ENCODE measurements around the gene STAG1. TPM values are rescaled to one million over a fixed set of nuclear protein-coding genes. Genes with fewer than 3 reads are reported as not detected.

Gene STAG1
- total RNA-seq, 1 experiment from 2014 or later, result 12.6 TPM

GRCh38 chr3:136305879-136306278, 446.3 kb downstream of the STAG1 start:
- Histone ChIP-seq H3K9ac (ENCODE audit: low read length) (no peak overlapping the region), H3K27ac (ENCODE audit: low read length) (no peak overlapping the region), H3K9me3 (ENCODE audit: low read length) (no peaks in the 10 kb centered on the region), H2AFZ (ENCODE audit: low read length) (no peak overlapping the region), H3K27me3 (ENCODE audit: low read length) (no peaks in the 10 kb centered on the region), H3K79me2 (ENCODE audit: low read length) (peaks cover 6% of the 10 kb centered on the region), H3K4me1 (ENCODE audit: low read length) (peaks cover 3% of the 10 kb centered on the region; the same call in 1 of the 2 replicates), H4K20me1 (ENCODE audit: insufficient read depth, low read depth, low read length) (no peaks in the 10 kb centered on the region), H3K4me3 (ENCODE audit: low read length) (no peak overlapping the region), H3K9me2 (replicated peaks; ENCODE audit: insufficient read depth, low read length) (no peaks in the 10 kb centered on the region), H3K36me3 (ENCODE audit: insufficient read depth, low read length) (peaks cover 3% of the 10 kb centered on the region; the same call in 1 of the 2 replicates), H3K4me2 (ENCODE audit: low read depth, low read length, poor library complexity, severe bottlenecking) (no peak overlapping the region)
- DNase-seq, result peak; percentile 84

- no peak overlapping the region for H2AFZ ChIP-seq (ENCODE audit: low read length)
Measured at GRCh38 chr3:136300444-136300843, 451.7 kb downstream of the STAG1 start.

GRCh38 chr3:136297826-136298225, 454.4 kb downstream of the STAG1 start:
- H3K27me3 ChIP-seq (ENCODE audit: low read length), result no peaks in the 10 kb centered on the region
- H3K4me1 ChIP-seq (ENCODE audit: low read length), result no peaks in the 10 kb centered on the region
- no peak overlapping the region for H2AFZ ChIP-seq (ENCODE audit: low read length)
- H3K9me3 ChIP-seq (ENCODE audit: low read length), result no peaks in the 10 kb centered on the region
- DNase-seq, result no peak
- H3K4me3 ChIP-seq (ENCODE audit: low read length), result no peak overlapping the region
- no peak overlapping the region for H3K9ac ChIP-seq (ENCODE audit: low read length)
- H4K20me1 ChIP-seq (ENCODE audit: insufficient read depth, low read depth, low read length), result no peaks in the 10 kb centered on the region
- no peak overlapping the region for H3K27ac ChIP-seq (ENCODE audit: low read length)
- H3K9me2 ChIP-seq (replicated peaks; ENCODE audit: insufficient read depth, low read length), result no peaks in the 10 kb centered on the region
- no peaks in the 10 kb centered on the region for H3K79me2 ChIP-seq (ENCODE audit: low read length)
- H3K36me3 ChIP-seq (ENCODE audit: insufficient read depth, low read length), result peaks cover 41% of the 10 kb centered on the region
- no peak overlapping the region for H3K4me2 ChIP-seq (ENCODE audit: low read depth, low read length, poor library complexity, severe bottlenecking)

More at GRCh38 chr3:136300444-136300843, 451.7 kb downstream of the STAG1 start:
- H3K4me1 ChIP-seq (ENCODE audit: low read length), result no peaks in the 10 kb centered on the region; the same call in 1 of the 2 replicates
- H3K27ac ChIP-seq (ENCODE audit: low read length), result no peak overlapping the region
- DNase-seq, result no peak
- H3K9me3 ChIP-seq (ENCODE audit: low read length), result no peaks in the 10 kb centered on the region
- no peak overlapping the region for H3K4me3 ChIP-seq (ENCODE audit: low read length)
- no peak overlapping the region for H3K9ac ChIP-seq (ENCODE audit: low read length)
- H3K79me2 ChIP-seq (ENCODE audit: low read length), result no peaks in the 10 kb centered on the region
- no peaks in the 10 kb centered on the region for H3K9me2 ChIP-seq (replicated peaks; ENCODE audit: insufficient read depth, low read length)
- no peaks in the 10 kb centered on the region for H3K27me3 ChIP-seq (ENCODE audit: low read length)
- no peak overlapping the region for H3K4me2 ChIP-seq (ENCODE audit: low read depth, low read length, poor library complexity, severe bottlenecking)
- peaks cover 34% of the 10 kb centered on the region for H3K36me3 ChIP-seq (ENCODE audit: insufficient read depth, low read length)
- no peaks in the 10 kb centered on the region for H4K20me1 ChIP-seq (ENCODE audit: insufficient read depth, low read depth, low read length)

GRCh38 chr3:136296960-136297359, 455.2 kb downstream of the STAG1 start:
- no peak for DNase-seq
- no peak overlapping the region for H3K4me2 ChIP-seq (ENCODE audit: low read depth, low read length, poor library complexity, severe bottlenecking)
- H4K20me1 ChIP-seq (ENCODE audit: insufficient read depth, low read depth, low read length), result no peaks in the 10 kb centered on the region
- no peaks in the 10 kb centered on the region for H3K9me3 ChIP-seq (ENCODE audit: low read length)
- H2AFZ ChIP-seq (ENCODE audit: low read length), result no peak overlapping the region
- H3K4me1 ChIP-seq (ENCODE audit: low read length), result no peaks in the 10 kb centered on the region
- H3K4me3 ChIP-seq (ENCODE audit: low read length), result no peak overlapping the region
- peaks cover 46% of the 10 kb centered on the region for H3K36me3 ChIP-seq (ENCODE audit: insufficient read depth, low read length)
- 0 out of 2 replicates have a peak, but pooled peaks cover 4% of the 10 kb centered on the region for H3K79me2 ChIP-seq (ENCODE audit: low read length)
- H3K27me3 ChIP-seq (ENCODE audit: low read length), result no peaks in the 10 kb centered on the region
- H3K9me2 ChIP-seq (replicated peaks; ENCODE audit: insufficient read depth, low read length), result no peaks in the 10 kb centered on the region
- no peak overlapping the region for H3K9ac ChIP-seq (ENCODE audit: low read length)
- no peak overlapping the region for H3K27ac ChIP-seq (ENCODE audit: low read length)

GRCh38 chr3:136294176-136294575, 458.0 kb downstream of the STAG1 start:
- Histone ChIP-seq H2AFZ (ENCODE audit: low read length) (no peak overlapping the region), H3K9ac (ENCODE audit: low read length) (no peak overlapping the region), H3K4me2 (ENCODE audit: low read depth, low read length, poor library complexity, severe bottlenecking) (no peak overlapping the region), H3K9me3 (ENCODE audit: low read length) (no peaks in the 10 kb centered on the region), H3K36me3 (ENCODE audit: insufficient read depth, low read length) (peaks cover 30% of the 10 kb centered on the region), H4K20me1 (ENCODE audit: insufficient read depth, low read depth, low read length) (no peaks in the 10 kb centered on the region), H3K4me3 (ENCODE audit: low read length) (no peak overlapping the region), H3K27ac (ENCODE audit: low read length) (no peak overlapping the region), H3K79me2 (ENCODE audit: low read length) (peaks cover 27% of the 10 kb centered on the region), H3K9me2 (replicated peaks; ENCODE audit: insufficient read depth, low read length) (no peaks in the 10 kb centered on the region), H3K4me1 (ENCODE audit: low read length) (no peaks in the 10 kb centered on the region), H3K27me3 (ENCODE audit: low read length) (no peaks in the 10 kb centered on the region)
- DNase-seq, result no peak

- Histone ChIP-seq H3K4me1 (ENCODE audit: low read length) (no peaks in the 10 kb centered on the region), H3K9me3 (ENCODE audit: low read length) (no peaks in the 10 kb centered on the region), H3K27ac (ENCODE audit: low read length) (no peak overlapping the region), H4K20me1 (ENCODE audit: insufficient read depth, low read depth, low read length) (no peaks in the 10 kb centered on the region), H3K36me3 (ENCODE audit: insufficient read depth, low read length) (peaks cover 21% of the 10 kb centered on the region), H3K4me3 (ENCODE audit: low read length) (no peak overlapping the region), H3K9me2 (replicated peaks; ENCODE audit: insufficient read depth, low read length) (no peaks in the 10 kb centered on the region), H3K9ac (ENCODE audit: low read length) (no peak overlapping the region), H3K27me3 (ENCODE audit: low read length) (no peaks in the 10 kb centered on the region), H3K79me2 (ENCODE audit: low read length) (peaks cover 29% of the 10 kb centered on the region), H3K4me2 (ENCODE audit: low read depth, low read length, poor library complexity, severe bottlenecking) (no peak overlapping the region), H2AFZ (ENCODE audit: low read length) (no peak overlapping the region)
- no peak for DNase-seq
Measured at GRCh38 chr3:136293279-136293678, 458.9 kb downstream of the STAG1 start.

- H3K9ac ChIP-seq (ENCODE audit: low read length), result no peak overlapping the region
- peaks cover 21% of the 10 kb centered on the region for H3K36me3 ChIP-seq (ENCODE audit: insufficient read depth, low read length)
- H4K20me1 ChIP-seq (ENCODE audit: insufficient read depth, low read depth, low read length), result no peaks in the 10 kb centered on the region
- H3K27ac ChIP-seq (ENCODE audit: low read length), result no peak overlapping the region
- peaks cover 35% of the 10 kb centered on the region for H3K79me2 ChIP-seq (ENCODE audit: low read length)
- no peak overlapping the region for H3K4me3 ChIP-seq (ENCODE audit: low read length)
- no peak overlapping the region for H2AFZ ChIP-seq (ENCODE audit: low read length)
- no peak overlapping the region for H3K4me2 ChIP-seq (ENCODE audit: low read depth, low read length, poor library complexity, severe bottlenecking)
- no peaks in the 10 kb centered on the region for H3K9me2 ChIP-seq (replicated peaks; ENCODE audit: insufficient read depth, low read length)
- H3K4me1 ChIP-seq (ENCODE audit: low read length), result peaks cover 6% of the 10 kb centered on the region
- H3K27me3 ChIP-seq (ENCODE audit: low read length), result no peaks in the 10 kb centered on the region
- H3K9me3 ChIP-seq (ENCODE audit: low read length), result no peaks in the 10 kb centered on the region
- DNase-seq, result no peak
Measured at GRCh38 chr3:136292500-136292899, 459.7 kb downstream of the STAG1 start.

- Histone ChIP-seq H3K27me3 (ENCODE audit: low read length) (no peaks in the 10 kb centered on the region), H2AFZ (ENCODE audit: low read length) (no peak overlapping the region), H3K4me2 (ENCODE audit: low read depth, low read length, poor library complexity, severe bottlenecking) (no peak overlapping the region), H3K9ac (ENCODE audit: low read length) (no peak overlapping the region), H3K36me3 (ENCODE audit: insufficient read depth, low read length) (peaks cover 20% of the 10 kb centered on the region), H3K9me3 (ENCODE audit: low read length) (no peaks in the 10 kb centered on the region), H3K4me3 (ENCODE audit: low read length) (no peak overlapping the region), H3K79me2 (ENCODE audit: low read length) (peaks cover 38% of the 10 kb centered on the region), H3K27ac (ENCODE audit: low read length) (no peak overlapping the region), H3K4me1 (ENCODE audit: low read length) (peaks cover 11% of the 10 kb centered on the region), H4K20me1 (ENCODE audit: insufficient read depth, low read depth, low read length) (no peaks in the 10 kb centered on the region), H3K9me2 (replicated peaks; ENCODE audit: insufficient read depth, low read length) (no peaks in the 10 kb centered on the region)
- no peak for DNase-seq
Measured at GRCh38 chr3:136291302-136291701, 460.9 kb downstream of the STAG1 start.
